GM21528 (cell line): Measurements from ENCODE around the gene C17orf113.
"Not testable (repeated sequence)": the region's sequence is repeated elsewhere in the genome, so short reads cannot be mapped to it uniquely, and the experiment has no call there.

Source experiments
- ATAC-seq: cut with Tn5 transposase; IDR thresholded peaks from one replicate; pipeline ENCODE4 v1.9.1; 2021; ENCODE audit warnings: mild to moderate bottlenecking, moderate library complexity; ENCODE audit not compliant: unreplicated experiment, low FRiP score

Gene C17orf113

DNA sequence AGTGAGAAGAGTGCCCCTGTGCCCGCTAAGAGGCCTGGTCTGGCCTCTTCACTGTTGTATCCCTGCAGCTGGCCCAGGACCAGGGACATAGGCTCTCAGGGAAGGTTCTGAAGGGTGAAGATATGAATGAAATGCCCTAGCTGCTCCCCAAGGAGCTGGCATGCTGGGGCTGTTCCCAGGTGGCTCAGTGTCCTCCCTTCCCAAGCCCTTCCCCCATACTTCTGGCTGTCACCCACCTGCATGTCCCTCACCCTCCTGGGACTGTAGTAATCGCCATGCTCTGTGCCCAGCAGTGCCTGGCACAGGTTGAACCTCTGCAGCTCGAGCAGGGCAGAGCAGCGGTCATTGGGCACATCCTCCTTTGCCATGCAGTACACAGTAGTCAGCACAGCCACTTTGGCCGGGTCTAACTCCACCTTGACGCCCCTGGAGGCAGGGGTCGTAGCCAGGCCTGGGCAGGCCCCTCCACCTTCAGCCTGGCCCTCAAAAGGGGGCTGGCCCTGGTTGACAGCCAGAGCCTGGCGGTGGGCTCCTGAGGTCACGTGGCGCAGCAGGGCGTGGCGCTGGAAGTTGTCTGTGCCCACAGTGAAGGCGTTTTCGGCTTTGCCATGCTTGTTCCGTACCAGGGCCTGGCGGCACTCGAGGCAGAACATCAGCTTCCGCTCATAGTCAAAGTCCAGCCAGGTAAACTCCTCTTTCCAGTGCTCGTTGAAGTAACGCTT lies 7.6 kb downstream of the C17orf113 start:
- ATAC-seq, result no peak

DNA sequence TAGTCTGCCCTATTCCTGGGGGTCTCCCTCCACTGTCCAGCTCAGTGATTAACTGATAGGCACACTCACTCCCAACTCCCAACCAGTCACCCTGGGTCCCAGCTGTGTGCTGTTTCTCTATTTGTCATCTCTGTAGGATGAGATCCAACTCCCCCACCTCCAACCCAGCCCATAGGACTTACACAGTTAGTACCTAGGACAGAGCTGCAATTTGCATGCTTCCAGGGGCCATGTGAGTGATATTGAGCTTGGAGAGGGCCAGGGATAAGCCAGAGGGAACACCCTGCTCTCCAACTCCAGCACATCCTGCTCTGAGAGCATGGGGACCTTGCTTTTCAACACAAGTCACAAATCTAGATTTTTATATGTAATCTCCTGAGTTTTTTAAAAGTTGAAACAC lies 8.8 kb downstream of the C17orf113 start:
- no peak for ATAC-seq

DNA sequence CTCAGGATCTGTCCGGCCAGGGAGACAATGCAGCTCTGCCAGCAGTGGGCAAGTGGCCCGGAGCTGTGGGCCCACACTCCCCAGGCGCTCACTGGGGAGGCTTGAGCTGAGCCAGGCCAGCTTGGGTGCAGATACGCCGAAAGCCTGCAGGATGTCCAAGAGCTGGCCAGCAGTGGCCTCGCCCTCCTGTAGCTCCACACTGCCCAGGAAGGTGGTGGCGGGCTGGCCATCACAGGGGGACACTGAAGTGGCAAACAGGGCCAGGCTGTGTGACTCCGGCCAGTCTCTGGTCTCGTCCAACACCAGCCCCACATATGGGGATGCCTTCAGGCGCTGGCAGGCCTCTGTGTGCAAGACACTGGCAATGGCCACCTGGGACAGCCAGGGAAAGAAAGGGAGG lies 9.6 kb downstream of the C17orf113 start:
- ATAC-seq, result no peak

DNA sequence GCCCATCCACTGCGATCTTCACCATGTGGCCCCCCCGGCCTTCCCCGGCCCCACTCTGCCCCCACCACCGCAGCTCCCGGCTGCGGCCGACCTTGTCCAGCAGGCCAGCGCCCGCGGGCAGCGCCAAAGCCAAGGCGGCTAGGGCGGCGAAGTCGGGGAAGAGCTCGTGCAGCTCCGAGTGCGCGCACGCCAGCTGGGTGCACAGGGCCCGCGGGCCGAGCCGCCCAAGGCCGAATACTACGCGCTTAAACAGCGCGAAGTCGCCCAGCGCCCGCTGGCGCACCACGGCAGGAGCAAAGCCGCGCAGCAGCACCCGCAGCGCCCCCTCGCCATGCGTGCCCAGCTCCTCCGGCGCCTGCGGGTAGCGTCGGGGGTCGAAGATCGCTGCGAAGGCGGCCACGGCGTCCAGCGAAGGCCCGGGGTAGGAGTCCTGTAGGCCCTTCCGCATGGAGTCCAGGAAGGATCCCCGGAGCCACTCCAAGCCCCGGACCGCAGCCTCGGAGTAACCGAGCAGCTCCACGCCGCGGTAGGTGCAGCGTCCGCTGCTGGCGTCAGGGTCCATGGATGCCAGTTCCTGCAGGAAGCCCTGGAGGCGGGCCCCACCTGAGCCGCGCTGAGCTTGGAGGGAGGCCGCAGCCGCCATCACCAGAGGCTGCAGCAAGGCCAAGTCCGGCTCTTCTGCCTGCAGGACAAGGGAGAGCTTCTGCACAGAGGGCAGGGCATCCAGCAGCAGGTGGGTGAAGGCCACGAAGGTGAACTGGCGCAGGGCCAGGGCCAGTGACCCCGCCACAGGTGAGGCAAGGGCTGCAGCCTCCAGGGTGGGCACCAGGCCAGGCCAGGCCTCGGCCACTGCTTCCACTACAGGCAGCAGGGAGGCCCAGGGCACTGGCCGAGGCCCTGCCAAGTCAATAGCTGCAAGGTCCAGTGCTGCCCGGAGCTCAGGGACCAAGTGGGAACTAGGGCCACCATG lies 10.3 kb downstream of the C17orf113 start:
- ATAC-seq, result no peak

DNA sequence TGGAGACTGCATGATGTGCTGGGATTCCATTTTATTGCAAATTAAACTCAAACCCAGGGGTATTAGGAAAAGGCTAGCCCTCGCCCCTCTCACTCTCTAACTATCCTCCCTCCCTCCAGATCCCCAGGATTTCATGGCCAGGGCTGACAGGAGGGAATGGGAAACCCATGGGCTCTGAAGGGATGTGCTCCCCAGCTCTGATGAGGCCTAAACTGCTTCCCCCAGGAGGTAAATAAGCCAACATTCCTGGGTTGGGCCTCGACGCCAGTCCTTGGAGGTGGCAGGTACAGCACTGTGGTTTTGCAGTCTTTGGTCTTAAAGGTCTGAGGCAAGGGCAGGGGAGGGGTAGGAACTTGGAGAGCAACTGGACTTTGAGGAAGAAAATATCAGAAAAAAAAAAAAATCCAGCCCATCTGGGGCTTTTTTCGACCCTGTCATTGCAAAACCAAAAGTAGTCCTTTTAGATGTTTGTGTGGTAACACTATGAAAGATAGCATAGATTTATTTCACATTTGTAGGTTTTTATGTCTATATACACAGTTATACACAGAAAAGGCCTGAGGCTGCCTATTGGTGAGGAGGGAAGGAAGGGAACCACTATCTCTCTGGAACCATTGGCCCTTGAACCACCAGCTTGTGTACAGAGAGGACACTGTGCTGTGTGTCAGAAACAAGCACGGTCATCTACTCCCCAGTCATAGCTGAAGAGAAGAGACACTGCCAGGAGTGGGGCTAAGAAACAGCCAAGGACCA lies 12.0 kb downstream of the C17orf113 start:
- no peak for ATAC-seq

DNA sequence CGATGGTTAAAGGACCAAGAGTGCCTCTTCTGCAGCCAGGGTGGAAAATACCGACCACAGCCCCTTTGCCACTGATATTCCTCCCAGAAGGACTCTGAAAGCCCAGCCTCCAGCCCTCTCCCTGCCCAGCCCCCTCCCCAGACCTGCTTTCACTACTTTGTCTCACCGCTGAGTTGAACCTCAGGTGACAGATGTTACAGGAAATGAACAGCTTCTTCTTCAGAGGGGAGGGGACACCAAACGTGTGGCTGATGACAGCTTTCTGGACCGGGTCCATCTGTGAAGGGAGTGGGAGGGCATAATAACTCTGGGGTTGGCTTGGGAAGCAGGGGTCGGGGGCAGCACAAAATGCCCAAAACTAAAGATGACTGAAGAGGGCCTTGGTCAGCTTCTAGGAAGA lies 16.3 kb downstream of the C17orf113 start:
- no peak for ATAC-seq

DNA sequence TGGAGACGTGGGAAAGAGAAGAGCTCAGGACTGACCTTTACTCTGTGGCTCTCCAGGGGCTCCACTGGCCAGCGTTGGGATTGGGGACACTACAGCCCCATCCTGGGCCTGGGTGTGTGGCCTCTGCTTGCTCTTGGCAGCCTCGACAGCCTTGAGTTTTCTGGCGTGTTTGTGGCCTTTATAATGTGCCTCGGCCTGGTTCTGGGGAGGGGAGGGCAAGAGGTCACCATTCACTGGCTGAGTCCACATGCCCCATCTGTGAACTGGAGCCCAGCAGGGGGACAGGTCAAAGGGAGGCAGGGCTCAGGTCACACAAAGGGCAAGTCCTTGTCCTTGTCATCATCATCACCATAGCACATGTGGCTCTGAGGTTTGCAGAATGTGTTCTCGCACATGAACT lies 18.8 kb downstream of the C17orf113 start:
- ATAC-seq, result no peak

GRCh38 chr17:42028791-42029127 lies 21.6 kb downstream of the C17orf113 start:
- ATAC-seq, result no peak

GRCh38 chr17:42027961-42028790 lies 22.2 kb downstream of the C17orf113 start:
- ATAC-seq, result no peak

DNA sequence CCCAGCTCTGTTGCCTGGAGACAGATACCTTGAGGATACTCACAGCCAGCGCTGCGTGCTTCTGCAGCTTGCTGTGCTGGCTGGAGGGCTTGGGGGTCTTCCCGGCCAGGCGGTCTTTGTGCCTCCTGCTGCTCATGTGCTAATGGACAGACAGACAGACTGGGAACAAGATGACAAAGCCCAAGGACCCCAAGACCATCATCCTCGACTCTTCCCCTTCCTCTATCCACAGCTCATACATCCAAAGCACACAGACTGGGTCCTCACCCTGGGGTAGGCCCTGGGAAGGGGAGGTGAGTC lies 22.9 kb downstream of the C17orf113 start:
- ATAC-seq, result no peak

DNA sequence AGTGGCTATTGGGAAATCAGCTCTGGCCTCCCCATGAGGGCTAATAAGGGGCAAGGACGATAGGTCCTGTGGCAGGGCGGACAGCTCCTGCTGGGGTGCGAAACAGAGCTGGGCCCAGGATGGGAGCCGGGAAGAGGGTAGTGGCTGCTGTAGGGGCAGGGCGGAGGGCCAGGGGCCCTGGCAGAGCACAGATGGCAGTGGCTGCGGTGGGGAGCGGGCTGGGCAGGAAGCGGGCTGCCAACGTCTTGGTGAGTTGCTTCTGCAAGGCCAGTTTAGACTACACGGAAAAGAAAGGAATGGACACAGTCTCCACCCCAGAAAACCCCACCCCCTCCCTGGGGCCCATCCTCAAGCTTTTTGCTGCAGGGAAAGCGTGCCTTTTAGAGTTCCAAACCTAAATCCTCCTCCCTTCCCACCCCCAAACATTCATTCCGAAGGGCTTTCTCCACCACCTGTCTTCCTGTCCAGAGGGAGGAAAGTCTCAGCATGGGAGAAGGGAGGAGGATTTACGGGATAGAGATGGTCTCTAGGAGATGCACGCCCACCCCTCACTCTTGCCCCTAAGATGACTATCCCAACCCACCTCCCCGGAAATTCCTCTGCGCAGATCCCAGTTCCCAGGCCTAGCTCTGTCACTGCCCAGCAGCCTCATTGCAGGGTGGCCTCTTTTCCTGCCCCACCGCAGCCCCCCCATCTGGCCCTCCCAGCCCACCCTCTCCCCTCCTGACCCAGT lies 23.4 kb downstream of the C17orf113 start:
- no peak for ATAC-seq

- no peak for ATAC-seq
These were observed 24.5 kb downstream of the C17orf113 start for GRCh38 chr17:42025936-42026335.

- no peak for ATAC-seq
These were observed 25.2 kb downstream of the C17orf113 start for GRCh38 chr17:42025191-42025579.

- ATAC-seq, result no peak
These were observed 26.7 kb downstream of the C17orf113 start for GRCh38 chr17:42023524-42024349.

DNA sequence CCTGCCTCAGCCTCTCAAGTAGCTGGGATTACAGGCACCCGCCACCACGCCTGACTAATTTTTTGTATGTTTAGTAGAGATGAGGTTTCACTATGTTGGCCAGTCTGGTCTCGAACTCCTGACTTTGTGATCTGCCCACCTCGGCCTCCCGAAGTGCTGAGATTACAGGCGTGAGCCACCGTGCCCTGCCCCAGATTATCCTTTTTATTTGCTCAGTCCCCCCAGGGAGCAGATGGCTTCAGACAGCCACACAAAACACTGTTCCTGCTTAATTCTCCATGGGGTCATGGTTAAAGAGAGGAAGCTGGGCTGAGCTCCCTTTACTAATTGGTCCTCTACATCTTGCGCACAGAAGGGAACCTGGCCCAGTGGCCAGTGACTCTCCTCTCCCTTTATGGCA lies 29.6 kb downstream of the C17orf113 start:
- ATAC-seq, result not testable (repeated sequence)

DNA sequence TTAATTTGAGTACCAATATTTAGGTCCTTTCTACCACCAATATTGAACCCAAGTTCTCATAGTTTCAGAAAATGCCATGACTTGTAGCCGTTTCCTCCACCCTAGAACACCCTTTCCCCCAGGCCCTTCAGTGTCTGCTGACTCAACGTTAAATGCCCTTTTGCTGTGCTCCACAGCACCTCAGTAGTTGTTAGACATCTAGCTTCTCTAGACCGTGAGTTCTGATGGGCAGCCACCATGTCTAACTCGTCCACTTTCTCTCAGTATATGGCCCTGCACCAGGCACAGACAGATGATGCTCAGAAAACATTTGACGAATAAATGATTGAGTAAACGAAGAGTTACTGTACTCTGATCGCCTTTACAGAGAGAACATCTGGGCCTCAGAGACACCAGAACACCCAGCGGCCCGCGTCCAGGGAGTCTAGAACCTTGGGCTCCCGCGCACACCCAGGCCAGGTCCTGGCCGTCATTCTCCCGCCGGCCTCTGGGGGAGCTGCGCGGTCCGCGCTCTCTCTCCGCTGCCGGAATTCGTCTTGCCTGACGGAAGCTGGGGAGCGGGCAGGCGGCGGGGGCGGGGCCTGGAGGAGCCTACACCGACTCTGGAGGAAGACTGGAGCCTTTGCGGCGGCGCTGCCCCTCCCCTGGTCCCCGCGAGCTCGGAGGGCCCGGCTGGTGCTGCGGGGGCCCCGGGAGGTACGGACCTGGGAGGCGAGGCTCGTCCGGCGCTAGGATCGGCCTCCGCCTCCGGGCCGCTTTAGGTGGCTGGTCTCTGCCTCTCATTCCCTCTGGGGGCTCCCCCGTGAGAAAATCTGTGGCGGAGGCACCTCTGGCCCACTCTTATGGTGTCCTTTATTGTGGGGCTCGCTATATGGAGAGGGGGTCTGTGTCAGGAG lies 30.6 kb downstream of the C17orf113 start, which contains the start of gene NKIRAS2:
NKIRAS2 (plus strand) TSS at position 582 of the 896 bp plus-strand sequence. CDS start 1,488 bp downstream, outside the sequence.
- ATAC-seq, result no peak

GRCh38 chr17:42018988-42019387 lies 31.4 kb downstream of the C17orf113 start:
- ATAC-seq, result no peak

DNA sequence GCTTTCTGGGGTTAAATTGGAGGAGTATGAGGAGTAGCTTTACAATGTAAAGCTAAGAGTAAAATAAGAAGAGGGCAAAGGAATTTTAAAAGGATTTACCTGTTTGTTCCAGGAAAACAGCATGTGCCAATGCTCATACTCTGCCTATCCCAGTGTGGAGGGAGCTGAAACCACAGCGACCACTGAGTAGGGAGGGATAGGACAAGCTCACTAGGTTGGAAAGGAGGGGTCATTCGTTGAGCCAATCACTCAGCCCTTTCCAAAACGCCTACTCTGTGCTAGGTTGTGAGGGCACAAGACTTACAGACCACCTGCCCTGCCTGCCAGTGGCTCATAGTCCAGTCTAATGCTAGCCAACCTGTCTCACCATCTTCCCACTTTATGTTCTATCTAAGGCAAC lies 32.1 kb downstream of the C17orf113 start:
- ATAC-seq, result no peak
